HT-29 (cell line): ENCODE results near the gene NOC4L. TPM values are rescaled to one million over a fixed set of nuclear protein-coding genes. Genes with fewer than 3 reads are reported as not detected.

Source experiments
- DNase-seq: peaks from one replicate; pipeline ENCODE4 v3.0.0-alpha.2; 2015; ENCODE audit warnings: low spot score
- total RNA-seq: library from RNA; depleted of rRNA; stranded (reverse); fragments of >200 nt; shearing (Covaris generic); gene quantifications from 2 replicates; pipeline ENCODE4 v1.2.3, GENCODE V29; 2014

Gene NOC4L
- total RNA-seq, 1 experiment from 2014 or later: 47.0 TPM

DNA sequence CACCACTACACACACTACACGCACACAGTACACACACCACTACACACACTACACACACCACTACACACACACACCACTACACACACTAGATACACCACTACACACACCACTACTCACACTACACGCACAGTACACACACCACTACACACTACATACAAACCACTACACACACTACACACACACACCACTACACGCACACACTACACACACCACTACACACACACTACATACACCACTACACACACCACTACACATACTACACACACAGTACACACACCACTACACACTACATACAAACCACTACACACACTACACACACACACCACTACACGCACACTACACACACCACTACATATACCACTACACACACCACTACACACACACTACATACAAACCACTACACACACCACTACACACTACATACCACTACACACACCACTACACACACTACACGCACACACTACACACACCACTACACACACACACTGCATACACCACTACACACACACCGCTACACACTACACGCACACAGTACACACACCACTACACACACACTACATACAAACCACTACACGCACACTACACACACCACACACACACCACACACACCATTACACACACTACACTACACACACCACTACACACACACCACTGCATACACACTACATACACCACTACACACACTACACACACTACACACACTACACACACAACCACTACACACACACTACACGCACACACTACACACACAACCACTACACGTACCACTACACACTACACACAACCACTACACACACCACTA, 11.7 kb downstream of the NOC4L start:
- DNase-seq: no peak

- DNase-seq: no peak
Observed at GRCh38 chr12:132156573-132157325, 12.5 kb downstream of the NOC4L start.

DNA sequence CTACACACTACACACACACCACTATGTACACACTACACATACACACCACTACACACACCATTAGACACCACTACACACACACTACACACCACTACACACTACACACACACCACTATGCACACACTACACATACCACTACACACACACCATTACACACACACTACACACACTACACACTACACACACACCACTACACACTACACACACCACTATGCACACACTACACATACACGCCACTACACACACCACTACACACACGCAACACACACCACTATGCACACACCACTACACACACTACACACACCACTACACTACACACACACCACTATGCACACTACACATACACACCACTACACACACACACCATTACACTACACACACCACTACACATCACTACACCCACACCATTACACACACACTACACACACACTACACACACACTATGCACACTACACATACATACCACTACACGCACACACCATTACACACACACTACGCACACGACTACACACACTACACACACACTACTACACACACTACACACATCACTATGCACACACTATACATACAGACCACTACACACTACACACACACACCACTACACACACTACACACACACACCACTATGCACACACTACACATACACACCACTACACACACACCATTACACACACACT, 13.6 kb downstream of the NOC4L start:
- no peak for DNase-seq

- DNase-seq: no peak
Observed at GRCh38 chr12:132158677-132159554, 14.7 kb downstream of the NOC4L start.

DNA sequence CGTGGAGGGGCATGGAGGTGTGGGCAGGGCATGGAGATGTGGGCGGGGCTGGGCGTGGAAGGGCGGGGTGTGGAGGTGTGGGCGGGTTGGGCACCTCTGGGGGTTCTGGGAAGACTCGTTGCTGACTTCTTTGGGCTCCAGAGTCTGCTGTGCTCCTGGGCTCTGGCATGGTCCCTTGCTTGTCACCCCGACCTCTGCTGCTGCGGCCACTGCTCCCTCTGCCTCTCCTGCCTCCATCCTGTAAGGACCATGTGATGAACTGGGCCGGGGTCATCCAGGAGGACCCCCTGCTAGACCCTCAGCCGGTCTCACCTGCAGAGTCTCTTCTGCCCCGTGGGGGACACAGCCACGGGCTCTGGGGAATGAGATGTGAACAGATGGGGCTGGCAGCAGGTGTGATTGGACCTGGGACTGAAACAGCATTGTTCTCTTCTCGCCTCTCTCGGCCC, 15.3 kb downstream of the NOC4L start:
- no peak for DNase-seq

DNA sequence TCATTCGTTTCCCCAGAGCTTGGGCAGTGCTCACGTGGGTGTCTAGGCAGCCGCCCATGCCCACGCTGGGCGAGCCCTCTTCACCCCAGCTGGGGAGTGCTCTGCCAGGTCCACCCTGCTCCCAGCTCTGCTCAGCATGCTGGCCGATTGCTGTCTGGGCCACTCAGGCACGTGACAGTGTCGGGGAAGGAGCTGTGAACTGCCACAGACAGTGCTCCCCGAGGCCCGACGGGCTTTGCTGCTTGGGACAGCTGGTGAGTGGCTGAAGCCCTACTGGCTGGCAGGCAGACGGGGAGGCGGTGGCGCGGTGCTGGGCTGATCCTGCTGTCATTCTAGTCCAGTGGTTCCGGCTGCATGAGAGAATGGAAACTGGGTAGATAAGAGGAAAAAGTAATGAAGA, 15.8 kb downstream of the NOC4L start:
- DNase-seq: no peak

DNA sequence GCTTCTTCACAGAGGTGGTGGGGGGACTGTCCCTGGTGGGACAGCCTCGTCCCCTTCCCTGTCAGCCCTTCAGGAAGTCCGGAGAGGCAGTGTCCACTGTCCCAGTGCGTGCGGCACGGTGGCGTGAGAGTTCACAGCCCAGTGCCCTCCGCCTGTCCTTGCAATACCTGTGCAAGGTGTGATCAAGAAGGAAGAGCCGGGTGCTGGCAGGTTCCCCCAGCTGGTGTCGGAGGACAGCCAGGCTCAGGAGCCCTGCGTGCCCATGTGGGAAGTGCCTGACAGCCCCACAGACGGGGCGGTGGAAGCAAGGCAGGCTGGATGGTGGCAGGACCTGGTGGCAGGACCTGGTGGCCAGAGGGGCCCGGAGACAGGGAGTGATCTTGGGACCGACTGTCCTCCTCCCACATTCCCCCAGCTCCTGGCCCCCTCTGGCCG, 16.4 kb downstream of the NOC4L start:
- no peak for DNase-seq

- DNase-seq: no peak
Observed at GRCh38 chr12:132161036-132161781, 17.0 kb downstream of the NOC4L start.

DNA sequence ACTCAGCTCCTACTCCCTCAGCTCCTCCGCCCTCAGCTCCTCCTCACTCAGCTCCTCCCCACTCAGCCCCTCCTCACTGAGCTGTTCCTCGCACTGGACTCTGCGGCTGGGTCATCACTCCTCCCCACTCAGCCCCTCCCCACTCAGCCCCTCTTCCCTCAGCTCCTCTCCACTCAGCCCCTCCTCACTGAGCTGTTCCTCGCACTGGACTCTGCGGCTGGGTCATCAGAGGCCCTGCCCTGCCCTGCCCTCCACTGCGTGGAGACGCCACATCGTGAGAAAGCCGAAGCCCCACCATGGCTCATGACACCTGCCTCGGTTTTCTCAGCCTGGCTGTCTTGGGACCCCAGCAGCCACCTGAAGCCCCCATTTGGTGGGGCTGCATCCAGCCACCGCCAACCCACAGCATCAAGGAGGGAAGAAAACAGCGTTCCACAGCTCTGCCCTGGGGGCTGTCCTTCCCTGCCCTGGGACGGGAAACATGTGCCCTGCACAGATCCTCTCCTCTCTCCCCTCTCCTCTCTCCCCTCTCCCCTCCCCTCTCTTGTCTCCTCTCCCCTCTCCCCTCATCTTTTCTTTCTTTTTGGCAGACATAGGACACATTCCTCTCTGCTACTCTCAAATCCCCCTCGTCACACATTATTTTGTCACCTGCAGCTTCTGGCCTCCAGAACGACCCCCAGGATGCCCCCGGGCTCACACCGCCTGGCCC, 17.7 kb downstream of the NOC4L start:
- DNase-seq: no peak

- DNase-seq: no peak
Observed at GRCh38 chr12:132162508-132163031, 18.3 kb downstream of the NOC4L start.

GRCh38 chr12:132163041-132163910, 19.0 kb downstream of the NOC4L start:
- no peak for DNase-seq

GRCh38 chr12:132163911-132164288, 19.6 kb downstream of the NOC4L start:
- no peak for DNase-seq

GRCh38 chr12:132164426-132164825, 20.2 kb downstream of the NOC4L start:
- no peak for DNase-seq

- no peak for DNase-seq
Observed at GRCh38 chr12:132165584-132165983, 21.3 kb downstream of the NOC4L start.

- DNase-seq: no peak
Observed at GRCh38 chr12:132166093-132166492, 21.8 kb downstream of the NOC4L start.

DNA sequence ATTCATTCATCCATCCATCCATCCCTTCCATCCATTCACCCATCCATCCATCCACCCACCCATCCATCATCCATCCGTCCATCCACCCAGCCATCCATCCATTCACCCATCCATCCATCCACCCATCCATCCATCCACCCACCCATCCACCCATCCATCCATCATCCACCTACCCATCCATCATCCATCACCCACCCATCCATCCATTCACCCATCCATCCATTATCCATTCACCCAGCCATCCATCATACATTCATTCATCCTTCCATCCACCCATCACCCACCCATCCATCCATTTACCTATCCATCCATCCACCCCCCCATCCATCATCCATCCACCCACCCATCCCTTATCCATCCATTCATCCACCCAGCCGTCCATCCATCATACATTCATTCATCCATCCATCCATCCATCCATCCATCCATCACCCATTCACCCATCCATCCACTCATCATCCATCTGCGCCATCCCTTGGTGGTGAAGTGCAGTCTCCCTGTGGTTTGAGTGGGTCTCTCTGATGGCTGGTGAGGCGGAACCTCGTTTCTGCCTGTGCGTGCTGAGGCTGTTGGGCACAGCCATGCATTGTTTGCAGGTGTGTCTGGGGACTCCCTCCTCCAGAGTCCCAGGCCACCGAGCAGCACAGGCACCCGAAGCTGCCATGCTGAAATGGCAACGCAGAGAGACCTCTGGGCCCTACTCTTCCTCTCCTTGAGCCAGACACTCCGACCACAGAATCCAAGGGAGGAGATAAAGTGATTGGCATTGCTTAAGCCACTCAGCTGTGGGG, 22.7 kb downstream of the NOC4L start:
- no peak for DNase-seq

DNA sequence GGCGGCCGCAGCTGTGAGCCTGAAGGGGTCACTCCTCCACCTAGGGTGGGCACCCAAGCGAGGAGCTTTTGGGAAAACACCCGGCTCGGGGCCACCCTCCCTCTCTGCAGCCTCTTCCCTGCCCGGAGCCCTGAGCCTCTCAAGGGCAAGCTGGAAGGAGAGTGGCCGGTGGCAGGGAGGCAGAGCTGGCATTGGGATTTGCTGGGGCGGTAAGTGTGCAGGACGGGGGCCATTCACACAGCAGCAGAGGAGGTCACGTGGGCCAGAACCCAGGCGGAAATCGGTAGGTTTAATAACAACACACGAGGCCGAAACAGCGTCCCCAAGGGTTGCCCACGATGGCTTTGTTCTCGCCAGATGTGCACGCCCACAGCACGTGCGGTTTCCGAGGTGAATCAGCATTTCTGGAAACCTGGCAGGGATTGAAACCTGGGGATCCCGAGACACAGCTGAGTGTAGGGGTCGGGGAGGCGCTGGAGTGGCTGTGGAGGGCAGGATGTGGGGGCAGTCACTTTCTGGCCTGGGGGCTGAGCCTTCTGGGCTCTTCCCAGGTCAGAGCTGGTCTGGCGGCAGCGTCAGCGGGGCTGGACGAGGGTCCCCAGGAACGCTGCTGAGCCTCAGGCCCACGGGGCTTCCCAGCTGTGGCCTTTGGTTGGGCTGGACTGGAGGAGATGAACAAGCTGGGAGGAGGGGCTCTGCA, 23.5 kb downstream of the NOC4L start:
- DNase-seq: no peak
